Medulla oblongata (tissue), 1 donor: ENCODE results near the gene POLR3G.

Source experiments
- DNase-seq: peaks from one replicate; pipeline ENCODE4 v3.0.0-alpha.2; 2015; ENCODE audit errors: extremely low spot score

Gene POLR3G, protein sequence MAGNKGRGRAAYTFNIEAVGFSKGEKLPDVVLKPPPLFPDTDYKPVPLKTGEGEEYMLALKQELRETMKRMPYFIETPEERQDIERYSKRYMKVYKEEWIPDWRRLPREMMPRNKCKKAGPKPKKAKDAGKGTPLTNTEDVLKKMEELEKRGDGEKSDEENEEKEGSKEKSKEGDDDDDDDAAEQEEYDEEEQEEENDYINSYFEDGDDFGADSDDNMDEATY

DNA sequence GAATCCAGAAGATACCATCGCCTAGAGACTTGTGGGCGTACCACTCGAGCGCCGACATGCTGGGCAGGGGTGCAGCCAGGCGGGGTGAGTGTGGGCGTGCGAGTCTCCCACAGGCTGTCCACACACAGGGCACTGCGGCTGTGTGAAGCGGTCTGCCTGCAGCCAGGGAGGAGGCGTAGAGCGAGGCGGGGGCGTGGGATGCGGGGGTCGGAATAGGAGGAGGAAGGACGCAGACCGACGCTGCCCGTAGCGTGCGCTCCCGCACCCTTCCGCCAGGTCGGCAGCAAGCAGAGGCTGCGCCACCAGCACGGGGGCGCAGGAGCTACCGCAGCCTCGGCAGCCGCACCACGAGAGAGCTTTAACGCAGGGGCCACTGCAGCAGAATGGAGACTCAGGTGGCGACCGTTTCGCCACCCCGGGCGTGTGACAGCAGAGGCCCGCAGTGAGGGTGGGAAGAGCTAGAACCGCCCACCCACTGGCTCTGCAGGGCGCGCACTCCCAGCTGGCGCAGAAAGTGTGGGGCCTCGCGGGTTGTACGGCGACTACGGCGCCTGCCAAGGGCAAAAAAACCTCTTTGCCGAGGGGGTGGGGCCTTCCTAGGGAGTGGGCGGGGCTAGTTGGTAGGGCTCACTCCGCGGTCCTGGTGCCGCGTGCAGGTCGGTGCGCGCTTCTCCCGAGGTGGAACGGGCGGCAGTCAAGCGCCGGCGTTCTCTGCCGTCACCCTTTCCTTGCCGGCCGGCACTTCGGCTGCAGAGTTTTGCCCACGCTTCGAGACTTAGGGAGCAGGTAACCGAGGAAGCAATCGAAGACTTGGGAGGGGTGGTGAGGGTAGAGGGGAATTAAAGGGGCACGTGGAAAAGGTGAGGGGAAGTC lies at the start of gene POLR3G, which contains the start of gene MBLAC2:
TSS of gene POLR3G (plus strand) at position 630 of the 873 bp plus-strand sequence. CDS start 10,704 bp downstream, outside the sequence.
TSS of gene MBLAC2 (minus strand) at position 537 of the 873 bp plus-strand sequence. CDS start at position 58, 479 bp downstream.
- DNase-seq = peak; percentile 92

DNA sequence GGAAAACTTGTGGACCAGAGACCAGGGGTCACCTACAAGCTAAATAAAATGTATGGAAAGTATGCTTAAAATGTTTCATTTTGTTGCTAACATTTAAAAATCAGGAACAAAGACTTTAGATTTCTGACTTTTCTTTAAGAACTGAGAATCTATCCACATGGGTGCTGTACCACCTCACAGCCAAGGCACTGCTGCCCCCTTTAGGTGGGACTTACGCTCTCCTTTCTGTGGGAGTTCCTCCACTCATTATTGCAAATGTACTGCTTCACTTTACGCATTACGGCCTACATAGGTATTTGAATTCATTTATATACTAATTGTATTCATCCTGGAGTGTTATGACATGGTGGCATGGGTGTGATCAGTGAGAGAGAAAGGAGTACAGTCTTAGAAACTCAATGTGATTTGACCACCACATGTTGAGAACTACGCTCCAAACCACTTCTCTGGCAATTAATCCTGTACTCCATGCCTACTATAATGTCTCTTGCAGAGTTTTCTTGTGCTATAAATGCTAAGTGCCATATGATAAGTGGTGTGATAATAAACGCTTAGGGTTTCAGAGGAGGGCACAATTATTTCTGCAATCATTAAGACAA lies 40.4 kb upstream of the POLR3G start:
- peak; percentile 65 for DNase-seq

DNA sequence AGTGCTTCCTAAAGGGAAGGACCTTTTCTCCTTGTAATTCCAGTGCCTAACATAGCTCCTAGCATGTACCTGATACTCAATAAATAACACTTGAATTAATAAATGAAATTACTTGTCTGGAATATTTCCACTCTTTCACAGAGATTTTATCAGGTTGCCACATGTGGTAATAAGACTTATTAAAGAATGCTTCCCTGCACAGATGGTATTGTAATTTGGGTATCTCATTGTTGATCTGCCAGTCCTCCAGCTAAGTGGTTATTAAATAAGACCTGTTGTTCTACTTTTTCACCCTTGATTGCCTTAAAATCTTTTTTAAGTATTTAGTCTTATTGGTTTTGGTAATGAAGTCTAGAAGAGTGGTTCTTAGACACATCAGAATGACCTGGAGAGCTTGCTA lies 37.0 kb upstream of the POLR3G start:
- DNase-seq = no peak

DNA sequence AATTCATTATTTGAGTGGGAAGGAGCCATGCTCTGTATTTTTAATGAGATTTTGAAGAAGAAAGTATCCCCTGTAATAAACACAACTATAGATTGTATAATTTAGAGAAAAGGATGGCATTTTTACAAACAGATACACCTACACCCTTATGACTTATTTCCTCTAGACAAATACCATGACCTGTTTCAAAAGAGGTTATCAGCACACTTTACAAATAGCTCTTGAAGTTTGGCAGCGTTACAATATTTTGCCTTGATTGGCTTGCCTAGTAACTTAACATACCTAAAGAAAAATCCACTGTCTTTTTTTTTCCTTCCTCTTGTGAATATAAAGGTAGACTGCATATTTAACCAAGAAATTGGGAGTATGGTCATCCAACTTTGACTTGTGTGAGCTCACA lies 36.6 kb upstream of the POLR3G start:
- DNase-seq = no peak

DNA sequence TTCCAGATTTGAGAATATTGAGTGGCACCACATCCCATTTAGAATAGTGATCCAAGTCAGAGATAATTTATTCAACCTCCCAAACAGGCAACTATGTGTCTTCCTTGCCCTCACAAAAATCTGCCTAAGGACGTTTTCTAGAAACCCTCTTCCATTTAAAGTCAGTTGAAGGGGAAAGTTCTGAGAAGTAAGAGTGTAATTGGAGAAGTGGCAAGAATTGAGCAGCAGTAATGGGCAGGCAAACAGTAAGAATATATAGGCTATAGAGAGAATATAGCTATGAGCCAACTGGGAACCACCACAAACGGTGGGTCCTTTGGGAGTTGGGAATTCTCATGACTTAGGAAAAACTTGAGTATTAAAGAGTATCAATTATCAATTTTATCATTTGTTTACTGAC lies 34.0 kb upstream of the POLR3G start:
- no peak for DNase-seq

DNA sequence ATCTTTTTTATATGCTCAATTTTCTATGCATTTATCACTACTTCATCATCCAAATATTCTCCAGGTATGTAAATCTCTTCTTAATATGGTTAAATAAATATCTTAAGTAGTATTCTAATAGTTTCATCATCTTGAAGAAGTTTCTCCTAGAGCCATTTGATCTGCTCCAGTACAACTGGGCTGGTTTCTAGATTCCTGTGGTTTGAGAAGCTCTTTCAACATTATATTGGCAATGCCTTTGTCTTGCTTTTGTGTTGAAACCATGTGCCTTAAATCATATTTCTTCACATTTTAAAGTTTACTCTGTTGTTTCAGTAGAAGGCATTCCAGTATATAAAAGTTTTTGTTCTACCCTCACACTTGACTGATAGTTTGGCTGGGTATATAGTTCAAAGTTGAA lies 27.7 kb upstream of the POLR3G start:
- DNase-seq = no peak

DNA sequence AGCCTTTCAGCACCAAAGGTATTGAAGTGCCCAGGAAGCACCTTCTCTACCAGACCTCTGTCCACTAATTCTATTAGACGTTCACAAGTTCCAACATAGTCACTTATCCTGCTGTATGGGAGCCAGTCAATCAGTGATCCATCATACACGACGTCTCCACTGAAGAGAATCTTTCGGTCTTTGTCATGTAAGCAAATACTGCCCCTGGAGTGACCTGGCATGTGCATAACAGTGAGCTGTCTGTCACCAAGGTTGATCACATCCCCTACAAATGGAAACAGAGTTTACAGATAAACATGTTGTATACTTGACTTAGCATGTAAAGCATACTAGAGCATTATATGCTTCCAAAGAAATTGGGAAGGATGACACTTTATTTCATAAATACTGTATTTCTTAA lies 13.4 kb upstream of the POLR3G start:
- DNase-seq = no peak

DNA sequence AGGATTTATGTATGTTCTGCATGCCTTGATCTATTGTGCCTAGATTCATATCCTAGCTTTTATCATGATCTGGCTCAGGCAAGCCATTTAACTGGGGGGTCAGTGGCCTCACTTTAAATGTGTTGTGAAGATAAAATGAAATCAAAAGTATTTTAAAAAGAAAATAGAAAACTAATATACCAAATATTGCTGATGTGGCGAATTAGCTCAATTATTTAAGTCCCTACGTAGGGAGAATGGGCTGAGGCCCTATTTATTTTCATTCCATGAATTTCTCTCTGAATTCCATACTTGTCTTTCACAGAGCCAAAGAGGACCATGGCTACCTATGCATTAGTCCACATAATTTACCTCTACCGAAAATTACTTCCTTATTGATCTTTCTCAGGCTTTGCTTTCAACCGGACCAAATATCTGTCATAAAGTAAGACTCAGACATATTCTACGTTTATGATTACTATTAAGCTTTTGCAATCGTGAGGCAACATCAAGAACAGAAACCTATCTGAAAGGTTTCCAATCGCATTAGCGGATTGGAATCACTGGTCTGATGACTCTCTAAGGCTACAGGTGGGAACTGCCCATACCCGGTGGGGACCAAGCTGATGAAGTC lies 1.8 kb upstream of the POLR3G start:
- DNase-seq = no peak

DNA sequence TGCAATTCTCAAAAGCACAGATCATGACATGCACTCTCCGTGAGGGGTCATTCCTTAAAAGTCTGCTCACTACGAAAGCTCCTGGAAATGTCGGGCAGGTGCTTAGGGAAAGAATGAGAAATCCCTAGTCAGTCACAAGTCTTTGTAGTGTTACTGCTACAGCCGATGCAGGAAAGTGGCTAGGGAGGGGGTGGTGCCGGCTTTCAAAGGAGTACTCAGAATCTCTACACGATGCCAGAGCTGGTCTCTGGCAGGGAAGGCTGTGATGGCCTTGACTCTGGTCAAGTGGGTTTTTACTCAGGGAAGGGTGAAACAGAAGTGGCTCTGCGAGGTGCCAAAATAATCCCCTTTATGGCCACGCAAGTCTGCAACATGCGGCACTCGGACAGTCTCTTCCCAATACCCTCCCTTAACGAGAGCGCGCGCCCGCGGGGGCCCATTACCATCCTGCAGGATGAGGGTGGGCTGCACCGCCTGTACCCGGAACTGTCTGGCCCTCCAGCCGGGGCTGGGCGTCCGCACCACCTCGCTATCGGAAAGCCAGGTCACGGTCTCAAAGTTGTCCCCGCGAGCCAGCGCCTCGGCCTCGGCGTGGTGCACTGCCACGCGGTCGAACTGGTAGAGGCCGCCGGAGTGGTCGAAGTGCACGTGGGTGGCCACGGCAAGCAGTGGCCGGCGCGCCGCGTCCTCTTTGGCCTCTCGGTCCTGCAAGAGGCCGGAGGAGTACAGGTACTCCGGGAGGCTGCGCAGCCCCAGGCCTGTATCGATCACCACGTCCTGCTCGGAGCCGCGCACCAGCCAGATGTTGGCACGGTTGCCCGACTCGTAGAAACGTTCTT lies 1.0 kb upstream of the POLR3G start:
- peak; percentile 27 for DNase-seq

DNA sequence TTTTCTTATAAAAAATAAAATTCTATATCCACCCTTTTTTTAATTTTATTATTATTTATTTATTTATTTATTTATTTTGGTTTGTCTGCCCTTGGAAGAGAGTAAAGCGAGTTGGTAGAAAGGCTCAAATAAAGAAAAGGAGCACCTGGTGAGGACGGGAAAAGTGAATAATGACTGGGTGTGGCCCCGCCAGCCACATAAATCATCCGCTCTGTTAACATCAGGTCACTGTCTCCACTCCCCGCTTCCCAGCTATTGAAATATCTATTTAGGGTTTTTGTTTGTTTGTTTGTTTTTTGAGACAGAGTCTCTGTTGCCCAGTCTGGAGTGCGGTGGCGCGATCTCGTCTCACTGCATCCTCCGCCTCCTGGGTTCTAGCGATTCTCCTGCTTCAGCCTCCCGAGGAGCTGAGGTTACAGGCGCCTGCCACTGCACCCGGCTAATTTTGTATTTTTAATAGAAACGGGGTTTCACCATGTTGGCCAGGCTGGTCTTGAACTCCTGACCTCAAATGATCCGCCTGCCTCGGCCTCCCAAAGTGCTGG lies 844 bp downstream of the POLR3G start:
- DNase-seq = no peak

DNA sequence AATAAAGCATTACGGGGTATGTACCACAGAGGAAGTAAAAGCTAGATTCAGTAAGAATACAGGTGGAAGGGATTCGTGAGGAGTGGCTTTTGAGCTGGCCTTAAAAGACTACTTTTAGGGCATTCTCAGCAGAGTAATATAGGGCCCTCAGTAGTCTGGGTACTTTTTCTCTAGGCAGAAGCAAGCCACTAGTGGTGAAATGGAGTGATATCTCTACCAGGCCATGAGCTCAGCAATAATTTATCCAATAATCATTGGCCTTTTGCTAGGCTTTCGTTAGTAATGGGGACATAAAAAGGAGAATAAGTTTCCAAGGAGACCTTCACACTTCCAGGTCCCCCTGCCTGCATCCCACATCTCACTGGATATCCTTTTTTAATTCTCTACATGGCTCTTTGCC lies 1.7 kb downstream of the POLR3G start:
- DNase-seq = peak; percentile 16

DNA sequence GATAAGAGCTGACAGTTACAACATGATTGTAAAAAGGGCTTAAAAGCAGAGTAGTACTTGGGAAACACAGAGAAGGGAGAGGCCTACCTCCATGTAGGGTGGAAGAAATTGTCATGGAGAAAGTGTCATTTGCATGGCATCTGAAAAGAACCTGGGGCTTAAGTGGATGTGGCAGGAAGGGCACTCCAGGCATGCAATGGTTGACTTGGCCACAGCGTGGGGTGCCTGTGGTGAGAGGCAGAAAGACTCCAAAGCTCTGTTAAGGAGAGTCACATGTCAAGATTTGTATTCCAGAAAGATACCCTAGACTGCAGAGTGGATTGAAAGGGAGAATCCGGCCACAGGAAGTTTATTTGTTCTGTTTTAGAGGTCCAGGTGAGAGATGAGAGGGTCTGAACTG lies 2.4 kb downstream of the POLR3G start:
- DNase-seq = peak; percentile 33

DNA sequence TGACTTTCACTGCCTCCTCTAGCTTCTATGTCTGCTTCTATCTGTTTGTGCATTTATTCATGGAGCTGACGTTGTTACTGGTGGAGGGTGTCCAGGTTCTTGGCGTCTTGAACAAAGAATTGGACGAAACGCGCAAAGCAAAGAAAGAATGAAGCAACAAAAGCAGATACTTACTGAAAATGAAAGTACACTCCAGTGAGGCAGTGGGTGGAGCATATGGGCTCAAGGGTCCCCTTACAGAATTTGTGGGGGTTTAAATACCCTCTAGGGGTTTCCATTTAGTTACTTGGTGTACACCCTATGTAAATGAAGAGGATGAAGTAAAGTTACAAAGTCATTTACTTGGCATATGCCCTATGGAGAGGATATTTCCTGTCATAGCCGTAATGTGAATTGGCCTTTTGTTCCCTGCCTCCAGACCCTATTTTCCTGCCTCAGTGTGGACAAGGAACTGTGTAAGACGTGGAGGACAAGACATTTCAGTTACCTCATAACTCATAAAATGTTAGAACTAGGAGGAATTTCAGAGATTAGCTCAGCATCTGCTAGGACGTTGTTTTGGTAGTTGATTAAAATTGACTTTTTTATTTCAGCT lies 3.1 kb downstream of the POLR3G start:
- peak; percentile 49 for DNase-seq

DNA sequence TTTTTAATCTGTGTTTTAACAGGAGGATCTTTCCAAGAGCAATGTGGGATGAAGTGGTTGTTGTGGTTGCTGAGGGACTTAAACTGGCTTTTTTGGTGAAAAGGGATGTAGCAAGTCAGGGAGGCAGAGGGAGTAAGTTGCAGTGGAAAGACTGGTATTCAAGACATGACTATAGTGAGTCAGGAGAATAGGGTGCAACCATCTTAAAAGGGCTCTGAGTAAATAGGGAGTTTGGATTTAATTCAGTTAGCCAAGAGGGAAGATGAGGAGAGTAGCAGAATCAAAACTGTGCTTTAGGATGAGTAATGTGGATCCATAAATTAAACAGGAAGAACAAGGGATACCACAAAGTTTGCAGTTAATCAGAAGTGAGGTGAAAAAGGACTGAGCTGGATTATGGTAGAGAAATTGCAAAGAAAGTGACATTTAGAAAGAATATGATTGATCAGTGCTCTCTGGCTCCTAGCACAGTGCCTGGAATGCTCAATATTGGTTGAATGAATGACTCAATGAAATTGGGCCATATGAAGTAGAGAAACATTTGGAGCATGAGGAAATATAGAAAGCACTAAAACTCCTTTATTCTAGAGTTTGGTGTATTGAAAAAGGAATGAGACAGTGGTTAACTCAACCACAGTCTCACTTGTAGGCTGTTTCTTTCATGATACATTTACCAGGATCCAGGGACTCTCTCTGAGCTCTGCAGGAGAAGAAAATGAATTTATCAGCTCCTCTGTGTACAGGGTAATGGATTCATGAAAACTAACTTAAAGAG lies 5.1 kb downstream of the POLR3G start:
- DNase-seq = no peak

DNA sequence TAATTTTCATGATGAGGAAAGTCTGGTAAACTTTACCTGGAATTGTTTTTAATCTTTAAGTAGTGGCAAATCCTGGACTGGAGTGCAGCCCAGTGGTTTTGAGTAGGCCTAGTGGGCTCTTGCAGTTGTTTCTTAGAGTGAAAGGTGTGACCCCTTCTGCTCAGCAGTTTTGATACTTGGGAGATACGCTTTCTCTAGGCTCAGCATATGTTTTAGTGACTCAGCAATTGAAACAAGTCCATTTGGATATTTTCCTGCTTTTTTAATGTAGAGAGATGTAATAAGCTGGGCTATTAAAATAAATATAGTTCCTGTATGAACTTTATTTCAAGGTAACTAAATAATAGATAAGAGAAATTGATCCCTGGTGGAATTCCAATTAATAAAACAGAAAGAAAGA lies 6.0 kb downstream of the POLR3G start:
- no peak for DNase-seq

DNA sequence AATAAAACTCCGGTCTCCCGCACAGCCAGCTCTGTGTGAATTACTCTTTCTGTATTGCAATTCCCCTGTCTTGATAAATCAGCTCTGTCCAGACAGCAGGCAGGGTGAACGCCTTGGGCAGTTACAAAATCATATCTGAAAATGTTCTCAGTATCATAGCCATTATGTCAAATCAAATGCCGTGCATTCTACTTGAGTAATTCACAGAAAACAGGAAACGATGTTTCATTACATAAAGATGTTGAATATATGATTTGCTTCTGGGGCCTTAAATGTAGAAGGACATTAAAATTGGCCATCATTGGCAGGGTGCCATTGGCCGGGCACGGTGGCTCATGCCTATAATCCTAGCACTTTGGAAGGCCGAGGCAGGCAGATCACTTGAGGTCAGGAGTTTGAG lies 8.5 kb downstream of the POLR3G start:
- DNase-seq = no peak

DNA sequence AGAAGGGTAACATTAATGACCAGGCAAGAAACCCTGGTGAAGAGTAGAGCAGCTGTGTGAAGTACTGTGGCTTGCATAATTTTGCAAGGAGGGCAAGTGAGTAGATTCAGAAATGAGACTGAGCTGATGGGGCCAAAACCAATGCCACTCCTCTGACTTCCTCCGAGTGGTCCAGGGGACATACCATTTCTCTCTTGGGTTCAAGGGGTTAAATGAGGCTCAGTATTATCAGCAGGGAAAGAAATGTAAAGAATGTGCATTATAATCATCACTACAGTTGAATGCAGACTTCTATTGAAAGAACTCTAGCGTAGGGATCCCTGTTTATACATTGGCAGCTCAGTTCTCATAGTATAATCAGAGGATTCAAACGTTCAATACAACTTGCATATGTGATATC lies 9.9 kb downstream of the POLR3G start:
- no peak for DNase-seq

DNA sequence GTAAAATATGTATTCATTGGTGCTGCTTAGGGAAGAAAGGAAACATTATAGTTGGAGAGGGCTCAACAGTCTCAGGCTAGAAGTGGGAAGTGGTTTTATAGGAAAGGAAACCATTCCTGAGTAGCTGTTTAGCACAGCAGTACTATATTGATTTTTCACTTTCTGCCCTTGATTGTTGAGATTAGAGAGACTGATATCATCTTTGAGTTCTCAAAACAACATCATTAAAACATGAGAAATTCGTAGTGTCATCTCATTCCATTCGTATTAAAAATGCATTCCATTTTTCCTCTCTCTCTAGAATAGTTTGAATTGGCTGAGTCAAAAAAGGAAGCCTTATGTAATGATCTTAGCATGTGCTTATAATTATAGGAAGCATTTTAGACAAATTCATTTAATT lies 14.1 kb downstream of the POLR3G start:
- no peak for DNase-seq

DNA sequence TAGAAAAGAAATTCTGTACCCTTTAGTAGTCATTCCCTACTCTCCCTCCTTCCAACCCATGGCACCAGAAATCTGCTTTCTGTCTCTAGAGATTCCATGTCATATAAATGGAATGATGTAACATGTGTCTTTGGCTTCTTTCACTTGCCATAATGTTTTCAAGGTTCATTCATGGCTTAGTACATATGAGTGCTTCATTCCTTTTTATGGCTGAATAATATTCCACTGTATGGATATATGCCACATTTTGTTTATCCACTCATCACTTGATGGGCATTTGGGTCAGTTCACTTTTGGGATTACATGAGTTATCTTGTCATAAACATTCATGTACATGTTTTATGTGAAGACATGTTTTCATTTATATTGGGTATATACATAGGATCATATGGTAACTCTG lies 19.4 kb downstream of the POLR3G start:
- no peak for DNase-seq

DNA sequence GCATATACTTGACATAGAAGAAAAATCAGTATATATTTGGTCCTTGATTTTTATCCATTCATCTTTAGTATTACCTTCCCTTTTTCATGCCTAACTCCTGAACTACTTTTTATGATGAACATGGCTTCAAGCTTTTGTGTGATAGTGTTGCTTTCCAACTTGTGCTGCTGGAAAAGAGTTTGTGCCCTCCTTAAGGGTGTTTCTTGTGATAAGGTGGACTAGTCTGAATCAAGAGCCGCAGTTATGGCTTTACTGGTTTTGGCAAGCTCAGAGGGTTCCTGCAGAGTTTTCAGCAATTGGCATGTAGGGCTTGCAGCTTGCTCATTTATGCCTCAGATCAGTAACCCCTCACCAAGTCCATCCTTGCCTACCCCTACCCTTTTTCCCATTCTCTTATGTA lies 20.5 kb downstream of the POLR3G start:
- DNase-seq = no peak
